Measurements from ENCODE around the gene RAPGEF2.

The RAPGEF2 gene

GRCh38 chr4:159098482-159099127, 4.3 kb upstream of the RAPGEF2 start:
- TF ChIP-seq CTCF (conservative IDR thresholded peaks at IDR 0.05; ENCODE audit: low read depth, low read length): no peak
- DNase-seq (ENCODE audit: low read depth): no peak
- H3K4me3 ChIP-seq (ENCODE audit: low read length): no peak overlapping the region

- TF ChIP-seq CTCF (conservative IDR thresholded peaks at IDR 0.05; ENCODE audit: low read depth, low read length): no peak
- DNase-seq (ENCODE audit: low read depth): no peak
- H3K4me3 ChIP-seq (ENCODE audit: low read length): peak overlapping the region; percentile 60
Observed at GRCh38 chr4:159101988-159102621, 774 bp upstream of the RAPGEF2 start.

- no peak for DNase-seq (ENCODE audit: low read depth)
- H3K4me3 ChIP-seq (ENCODE audit: low read length): peak overlapping the region; percentile 91
Observed at GRCh38 chr4:159103384-159103990, 608 bp downstream of the RAPGEF2 start.

GRCh38 chr4:159104694-159105414, 2.0 kb downstream of the RAPGEF2 start:
- H3K4me3 ChIP-seq (ENCODE audit: low read length): peak overlapping the region; percentile 91
- DNase-seq (ENCODE audit: low read depth): peak; percentile 20
- no peak for TF ChIP-seq CTCF (conservative IDR thresholded peaks at IDR 0.05; ENCODE audit: low read depth, low read length)

More at GRCh38 chr4:159103384-159103990, 608 bp downstream of the RAPGEF2 start:
- TF ChIP-seq CTCF (conservative IDR thresholded peaks at IDR 0.05; ENCODE audit: low read depth, low read length): no peak

GRCh38 chr4:159105761-159106243, 2.9 kb downstream of the RAPGEF2 start:
- TF ChIP-seq CTCF (conservative IDR thresholded peaks at IDR 0.05; ENCODE audit: low read depth, low read length): no peak
- H3K4me3 ChIP-seq (ENCODE audit: low read length): no peak overlapping the region
- no peak for DNase-seq (ENCODE audit: low read depth)

GRCh38 chr4:159106636-159107035, 3.8 kb downstream of the RAPGEF2 start:
- DNase-seq (ENCODE audit: low read depth): no peak
- no peak overlapping the region for H3K4me3 ChIP-seq (ENCODE audit: low read length)
- no peak for TF ChIP-seq CTCF (conservative IDR thresholded peaks at IDR 0.05; ENCODE audit: low read depth, low read length)

Measured in retinal pigment epithelial cell (primary cell).